ENCODE results near the gene STPG4. TPM values are rescaled to one million over a fixed set of nuclear protein-coding genes. Genes with fewer than 3 reads are reported as not detected.
A peak's percentile ranks its signal among the peaks of the same experiment; 100 is the strongest.

The STPG4 gene
- total RNA-seq, 8 experiments from 2014 or later: 0.22 to 1.5 (median 0.50) TPM; not detected in 1

- WGBS, 10 experiments: 100% methylated on average over 2 of the region's 6 CpGs; no CpG with 5 or more reads in 9 of the 10 experiments
- H3K4me3 ChIP-seq: no peak overlapping the region
- H3K4me1 ChIP-seq (replicated peaks in 1 of 2): peaks cover 43 to 56% of the 10 kb centered on the region in 2 donors
These were observed 86.0 kb downstream of the STPG4 start for GRCh38 chr2:47068981-47069627.

GRCh38 chr2:47067788-47068407 is 87.2 kb downstream of the STPG4 start:
- Histone ChIP-seq H3K4me3 (no peak overlapping the region), H3K27ac (no peak overlapping the region), H3K4me1 (replicated peaks in 1 of 2) (peaks cover 41 to 55% of the 10 kb centered on the region in 2 donors)
- WGBS, 10 experiments: 80 to 100% (median 94%) methylated on average over 1 to 5 of the region's 14 CpGs; no CpG with 5 or more reads in 2 of the 10 experiments
- no peak for ATAC-seq (replicated peaks in 6 of 8)
- in situ Hi-C loops (cut with MboI; ENCODE audit: low pct_unique_long_range_greater_than_20kb in 2 of 9, low sequenced_read_pairs in 9 of 9, unreplicated experiment in 9 of 9): no loop called here

More at GRCh38 chr2:47068981-47069627, 86.0 kb downstream of the STPG4 start:
- no peak for ATAC-seq (replicated peaks in 6 of 8)
- in situ Hi-C loops (cut with MboI; ENCODE audit: low pct_unique_long_range_greater_than_20kb in 2 of 9, low sequenced_read_pairs in 9 of 9, unreplicated experiment in 9 of 9): no loop called here
- no peak overlapping the region for H3K27ac ChIP-seq

- H3K4me1 ChIP-seq (replicated peaks in 1 of 2): peaks cover 40 to 53% of the 10 kb centered on the region in 2 donors
- ATAC-seq (replicated peaks in 6 of 8): peak in 2 of 8 experiments; percentile 38 to 41
- in situ Hi-C loops (cut with MboI; ENCODE audit: low pct_unique_long_range_greater_than_20kb in 2 of 9, low sequenced_read_pairs in 9 of 9, unreplicated experiment in 9 of 9): no loop called here
These were observed 89.2 kb downstream of the STPG4 start for GRCh38 chr2:47065771-47066380.

GRCh38 chr2:47065343-47065742 is 89.8 kb downstream of the STPG4 start:
- Histone ChIP-seq H3K27ac (no peak overlapping the region), H3K4me3 (no peak overlapping the region), H3K4me1 (replicated peaks in 1 of 2) (peaks cover 40 to 50% of the 10 kb centered on the region in 2 donors)
- 50 to 100% (median 77%) methylated on average over 1 to 3 of the region's 3 CpGs; no CpG with 5 or more reads in 5 of the 10 experiments for WGBS, 10 experiments
- ATAC-seq (replicated peaks in 6 of 8): peak in 1 of 8 experiments; percentile 10
- in situ Hi-C loops (cut with MboI; ENCODE audit: low pct_unique_long_range_greater_than_20kb in 2 of 9, low sequenced_read_pairs in 9 of 9, unreplicated experiment in 9 of 9): no loop called here

More at GRCh38 chr2:47065771-47066380, 89.2 kb downstream of the STPG4 start:
- WGBS, 10 experiments: 60 to 100% (median 84%) methylated on average over 1 to 3 of the region's 4 CpGs; no CpG with 5 or more reads in 6 of the 10 experiments
- H3K4me3 ChIP-seq: no peak overlapping the region
- H3K27ac ChIP-seq: no peak overlapping the region

- H3K27ac ChIP-seq: no peak overlapping the region
- no peak overlapping the region for H3K4me3 ChIP-seq
- no peak for ATAC-seq (replicated peaks in 6 of 8)
- in situ Hi-C loops (cut with MboI; ENCODE audit: low pct_unique_long_range_greater_than_20kb in 2 of 9, low sequenced_read_pairs in 9 of 9, unreplicated experiment in 9 of 9): no loop called here
- peaks cover 35 to 38% of the 10 kb centered on the region in 2 donors for H3K4me1 ChIP-seq (replicated peaks in 1 of 2)
- 60 to 100% (median 100%) methylated on average over 1 to 2 of the region's 5 CpGs; no CpG with 5 or more reads in 6 of the 10 experiments for WGBS, 10 experiments
These were observed 91.0 kb downstream of the STPG4 start for GRCh38 chr2:47064106-47064505.

- ATAC-seq (replicated peaks in 6 of 8): peak in 2 of 8 experiments; percentile 5 to 13
- WGBS, 10 experiments: 54 to 90% (median 75%) methylated on average over 2 to 4 of the region's 4 CpGs; no CpG with 5 or more reads in 7 of the 10 experiments
- in situ Hi-C loops (cut with MboI; ENCODE audit: low pct_unique_long_range_greater_than_20kb in 2 of 9, low sequenced_read_pairs in 9 of 9, unreplicated experiment in 9 of 9): no loop called here
- Histone ChIP-seq H3K4me1 (replicated peaks in 1 of 2) (peaks cover 36 to 38% of the 10 kb centered on the region in 2 donors), H3K27ac (peak overlapping the region; percentile 8 to 28), H3K4me3 (no peak overlapping the region)
These were observed 91.6 kb downstream of the STPG4 start for GRCh38 chr2:47063538-47063930.

- no peak overlapping the region for H3K4me3 ChIP-seq
- in situ Hi-C loops (cut with MboI; ENCODE audit: low pct_unique_long_range_greater_than_20kb in 2 of 9, low sequenced_read_pairs in 9 of 9, unreplicated experiment in 9 of 9): no loop called here
- ATAC-seq (replicated peaks in 6 of 8): peak; percentile 12 to 72 (median 32)
- peaks cover 42 to 43% of the 10 kb centered on the region in 2 donors for H3K4me1 ChIP-seq (replicated peaks in 1 of 2)
- H3K27ac ChIP-seq: peak overlapping the region; percentile 8 to 28
- 0 to 80% (median 36%) methylated on average over 1 to 6 of the region's 8 CpGs; no CpG with 5 or more reads in 1 of the 10 experiments for WGBS, 10 experiments
These were observed 92.2 kb downstream of the STPG4 start for GRCh38 chr2:47062681-47063537.

- peak overlapping the region in 1 of 2 donors; percentile 21 for H3K27ac ChIP-seq
- ATAC-seq (replicated peaks in 6 of 8): peak in 6 of 8 experiments; percentile 4 to 68 (median 57)
- H3K4me3 ChIP-seq: no peak overlapping the region
- in situ Hi-C loops (cut with MboI; ENCODE audit: low pct_unique_long_range_greater_than_20kb in 2 of 9, low sequenced_read_pairs in 9 of 9, unreplicated experiment in 9 of 9): no loop called here
- peaks cover 43 to 46% of the 10 kb centered on the region in 2 donors for H3K4me1 ChIP-seq (replicated peaks in 1 of 2)
- WGBS, 10 experiments: 50 to 93% (median 78%) methylated on average over 2 to 9 of the region's 10 CpGs; no CpG with 5 or more reads in 1 of the 10 experiments
These were observed 93.0 kb downstream of the STPG4 start for GRCh38 chr2:47061944-47062678.

GRCh38 chr2:47060652-47061170 is 94.4 kb downstream of the STPG4 start:
- peaks cover 53% of the 10 kb centered on the region in 2 donors for H3K4me1 ChIP-seq (replicated peaks in 1 of 2)
- ATAC-seq (replicated peaks in 6 of 8): peak in 3 of 8 experiments; percentile 2 to 31 (median 27)
- in situ Hi-C loops (cut with MboI; ENCODE audit: low pct_unique_long_range_greater_than_20kb in 2 of 9, low sequenced_read_pairs in 9 of 9, unreplicated experiment in 9 of 9): no loop called here
- H3K4me3 ChIP-seq: no peak overlapping the region
- no peak overlapping the region for H3K27ac ChIP-seq
- WGBS, 10 experiments: 80 to 100% (median 94%) methylated on average over 1 to 10 of the region's 11 CpGs; no CpG with 5 or more reads in 6 of the 10 experiments

GRCh38 chr2:47058003-47058931 is 96.8 kb downstream of the STPG4 start:
- ATAC-seq (replicated peaks in 6 of 8): peak in 2 of 8 experiments; percentile 10 to 11
- in situ Hi-C loops (cut with MboI; ENCODE audit: low pct_unique_long_range_greater_than_20kb in 2 of 9, low sequenced_read_pairs in 9 of 9, unreplicated experiment in 9 of 9): no loop called here
- 34 to 80% (median 67%) methylated on average over 1 to 4 of the region's 11 CpGs; no CpG with 5 or more reads in 3 of the 10 experiments for WGBS, 10 experiments
- Histone ChIP-seq H3K4me3 (no peak overlapping the region), H3K4me1 (replicated peaks in 1 of 2) (peaks cover 37 to 38% of the 10 kb centered on the region in 2 donors), H3K27ac (peak overlapping the region in 1 of 2 donors; percentile 13)

GRCh38 chr2:47057687-47058002 is 97.5 kb downstream of the STPG4 start:
- in situ Hi-C loops (cut with MboI; ENCODE audit: low pct_unique_long_range_greater_than_20kb in 2 of 9, low sequenced_read_pairs in 9 of 9, unreplicated experiment in 9 of 9): no loop called here
- ATAC-seq (replicated peaks in 6 of 8): no peak
- H3K4me3 ChIP-seq: no peak overlapping the region
- peaks cover 31 to 32% of the 10 kb centered on the region in 2 donors for H3K4me1 ChIP-seq (replicated peaks in 1 of 2)
- WGBS, 10 experiments: 10 to 100% (median 50%) methylated on average over 1 to 2 of the region's 2 CpGs; no CpG with 5 or more reads in 7 of the 10 experiments
- no peak overlapping the region for H3K27ac ChIP-seq

All from motor neuron (in vitro differentiated cells).